Thyroid gland (tissue), 4 donors: Measurements from ENCODE around the gene CSNK2A1.

Experiments used
- CTCF ChIP-seq, 6 experiments: fragments of 200-600 bp in 3 of 6; fragments of 450-650 bp in 3 of 6; sonication (generic) in 3 of 6; IDR thresholded peaks; one replicate each; pipeline ENCODE4 v1.5.1; 2016 to 2019; ENCODE audit warnings: antibody characterized with exemption in 6 of 6, mild to moderate bottlenecking in 2 of 6, inconsistent platforms in 1 of 6, moderate library complexity in 1 of 6
- POLR2A ChIP-seq, 2 donors: fragments of 450-650 bp; IDR thresholded peaks; one replicate each; pipeline ENCODE4 v1.6.1; 2017; ENCODE audit warnings: antibody characterized with exemption in 2 of 2, mild to moderate bottlenecking in 2 of 2, moderate library complexity in 1 of 2

DNA sequence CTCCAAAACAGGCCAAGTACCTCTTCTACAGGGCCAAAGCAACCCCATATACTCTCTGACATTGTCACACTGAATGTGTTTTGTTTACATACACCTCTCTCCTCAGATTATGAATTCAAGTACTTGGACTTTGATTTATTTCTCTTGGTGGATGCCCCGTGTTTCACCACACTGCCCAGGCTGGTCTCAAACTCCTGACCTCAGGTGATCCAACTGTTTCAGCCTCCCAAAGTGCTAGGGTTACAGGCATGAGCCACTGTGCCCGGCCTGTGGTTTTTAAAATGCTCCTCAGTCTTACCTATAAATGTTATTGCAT lies 16.1 kb downstream of the CSNK2A1 start:
- TF ChIP-seq CTCF (IDR thresholded peaks at IDR 0.05): no peak
- no peak for TF ChIP-seq POLR2A (IDR thresholded peaks at IDR 0.05)
